Measurements from ENCODE around the gene KCTD13.
"Not testable (repeated sequence)": the region's sequence is repeated elsewhere in the genome, so short reads cannot be mapped to it uniquely, and the experiment has no call there.

KCTD13 gene

GRCh38 chr16:29950806-29951461, 24.9 kb upstream of the KCTD13 start:
- DNase-seq: no peak

GRCh38 chr16:29947897-29948296, 21.9 kb upstream of the KCTD13 start:
- DNase-seq: no peak

- DNase-seq: peak; percentile 77
Observed at GRCh38 chr16:29943846-29944799, 18.1 kb upstream of the KCTD13 start.

GRCh38 chr16:29940656-29941055, 14.6 kb upstream of the KCTD13 start:
- no peak for DNase-seq

- DNase-seq: not testable (repeated sequence)
Observed at GRCh38 chr16:29931750-29932149, 5.7 kb upstream of the KCTD13 start.

- DNase-seq: peak; percentile 8
Observed at GRCh38 chr16:29927070-29927905, 1.3 kb upstream of the KCTD13 start.

- no peak for DNase-seq
Observed at GRCh38 chr16:29926711-29927052, 656 bp upstream of the KCTD13 start.

GRCh38 chr16:29925105-29925756, 795 bp downstream of the KCTD13 start:
- peak; percentile 18 for DNase-seq

- no peak for DNase-seq
Observed at GRCh38 chr16:29922986-29923501, 3.0 kb downstream of the KCTD13 start.

GRCh38 chr16:29922326-29922725, 3.7 kb downstream of the KCTD13 start:
- no peak for DNase-seq

GRCh38 chr16:29921034-29921385, 5.0 kb downstream of the KCTD13 start:
- DNase-seq: no peak

- DNase-seq: no peak
Observed at GRCh38 chr16:29920288-29921033, 5.6 kb downstream of the KCTD13 start.

- DNase-seq: no peak
Observed at GRCh38 chr16:29916979-29917378, 9.0 kb downstream of the KCTD13 start.

GRCh38 chr16:29915590-29916247, 10.3 kb downstream of the KCTD13 start:
- DNase-seq: no peak

GRCh38 chr16:29913514-29913913, 12.5 kb downstream of the KCTD13 start:
- no peak for DNase-seq

- no peak for DNase-seq
Observed at GRCh38 chr16:29912087-29912486, 13.9 kb downstream of the KCTD13 start.

GRCh38 chr16:29911676-29912010, 14.4 kb downstream of the KCTD13 start:
- no peak for DNase-seq

- DNase-seq: no peak
Observed at GRCh38 chr16:29910819-29911675, 15.0 kb downstream of the KCTD13 start.

- not testable (repeated sequence) for DNase-seq
Observed at GRCh38 chr16:29909851-29910250, 16.2 kb downstream of the KCTD13 start.

- no peak for DNase-seq
Observed at GRCh38 chr16:29909391-29909790, 16.6 kb downstream of the KCTD13 start.

Data from right kidney (tissue), 1 donor.